HG03521 (cell line): Measurements from ENCODE around the gene KCNH2.

Experiments
- ATAC-seq: cut with Tn5 transposase; IDR thresholded peaks from one replicate; pipeline ENCODE4 v1.9.1; 2021; ENCODE audit warnings: mild to moderate bottlenecking, moderate library complexity; ENCODE audit not compliant: unreplicated experiment

The KCNH2 gene

GRCh38 chr7:150996376-150997074, 18.4 kb upstream of the KCNH2 start:
- no peak for ATAC-seq

- no peak for ATAC-seq
These were observed 16.9 kb upstream of the KCNH2 start for GRCh38 chr7:150994838-150995510.

- ATAC-seq, result no peak
These were observed 16.2 kb upstream of the KCNH2 start for GRCh38 chr7:150994141-150994837.

- ATAC-seq, result no peak
These were observed 15.4 kb upstream of the KCNH2 start for GRCh38 chr7:150993511-150993910.

- ATAC-seq, result no peak
These were observed 14.7 kb upstream of the KCNH2 start for GRCh38 chr7:150992833-150993302.

- ATAC-seq, result no peak
These were observed 14.0 kb upstream of the KCNH2 start for GRCh38 chr7:150992051-150992640.

- ATAC-seq, result no peak
These were observed 12.5 kb upstream of the KCNH2 start, which contains the start of gene NOS3 for GRCh38 chr7:150990416-150991186. NOS3 (plus strand) TSS chr7:150991017; CDS start chr7:150993804, 2,787 bp downstream.

- ATAC-seq, result no peak
These were observed 11.3 kb upstream of the KCNH2 start for GRCh38 chr7:150989456-150989855.

GRCh38 chr7:150988230-150989226, 10.4 kb upstream of the KCNH2 start:
- no peak for ATAC-seq

- no peak for ATAC-seq
These were observed 8.4 kb upstream of the KCNH2 start for GRCh38 chr7:150986556-150986955.

GRCh38 chr7:150986099-150986512, 8.0 kb upstream of the KCNH2 start:
- no peak for ATAC-seq

GRCh38 chr7:150983893-150984368, 5.8 kb upstream of the KCNH2 start:
- no peak for ATAC-seq

GRCh38 chr7:150982351-150982750, 4.2 kb upstream of the KCNH2 start:
- no peak for ATAC-seq

GRCh38 chr7:150981644-150982043, 3.5 kb upstream of the KCNH2 start:
- ATAC-seq, result no peak

- ATAC-seq, result no peak
These were observed 2.5 kb upstream of the KCNH2 start for GRCh38 chr7:150980663-150981062.

GRCh38 chr7:150979713-150980390, 1.7 kb upstream of the KCNH2 start:
- ATAC-seq, result no peak

- ATAC-seq, result no peak
These were observed 567 bp downstream of the KCNH2 start for GRCh38 chr7:150977382-150978125.
